Activated B cell treated with CpG ODN at 0.5 μM for 24 hours (primary cell): Measurements from ENCODE around the gene BFAR. TPM values are rescaled to one million over a fixed set of nuclear protein-coding genes. Genes with fewer than 3 reads are reported as not detected.

Source experiments
- ATAC-seq: fragments of 200-7000 bp; cut with Tn5 transposase; one replicate; pipeline ENCODE4 v1.10.0; 2021; ENCODE audit warnings: low read depth, mild to moderate bottlenecking, moderate library complexity
- CTCF ChIA-PET: fragments of 350-600 bp; sonication (Branson Sonifier 250); formaldehyde crosslinking; loops from one replicate; lab custom pipeline; 2021; ENCODE audit warnings: antibody characterized with exemption; lab: Charles Lee
- POLR2A ChIA-PET: fragments of 350-600 bp; sonication (Branson Sonifier 250); formaldehyde crosslinking; loops from one replicate; lab custom pipeline; 2021; ENCODE audit warnings: antibody characterized with exemption; lab: Charles Lee
- DNase-seq: peaks from one replicate; pipeline ENCODE4 v3.0.0; 2022
- H3K27ac Mint-ChIP-seq: one replicate; pipeline ENCODE4 v1.8.0; 2020; ENCODE audit warnings: mixed read lengths
- H3K27me3 Mint-ChIP-seq: one replicate; pipeline ENCODE4 v1.8.0; 2021; ENCODE audit warnings: mixed read lengths
- H3K36me3 Mint-ChIP-seq: one replicate; pipeline ENCODE4 v1.8.0; 2021; ENCODE audit warnings: low read depth, mixed read lengths
- H3K4me1 Mint-ChIP-seq: one replicate; pipeline ENCODE4 v1.8.0; 2021; ENCODE audit warnings: mixed read lengths
- H3K4me3 Mint-ChIP-seq: one replicate; pipeline ENCODE4 v1.8.0; 2020; ENCODE audit warnings: mild to moderate bottlenecking, mixed read lengths
- H3K9me3 Mint-ChIP-seq: one replicate; pipeline ENCODE4 v1.8.0; 2020; ENCODE audit warnings: mixed read lengths
- CTCF ChIP-seq: fragments of 200-600 bp; IDR thresholded peaks from one replicate; pipeline ENCODE4 v1.8.0; 2022; ENCODE audit warnings: antibody characterized with exemption, mild to moderate bottlenecking
- intact Hi-C: fragments of 100-400 bp; cut with micrococcal nuclease; formaldehyde crosslinking; loops from one replicate; pipeline ENCODE4 v1.15.1; 2024
- total RNA-seq: library from RNA; stranded (reverse); gene quantifications from 2 replicates; pipeline ENCODE4 v1.2.3, GENCODE V29; 2022

Gene BFAR
- total RNA-seq, result 54.9 and 68.2 TPM in 2 replicates

GRCh38 chr16:14632693-14633569 lies at the start of gene BFAR:
TSS of gene BFAR (plus strand) at chr16:14632951. CDS start at chr16:14644347, 11,396 bp downstream.
- Mint-ChIP-seq H3K27me3 (no peaks in the 10 kb centered on the region), H3K36me3 (peaks cover 39% of the 10 kb centered on the region), H3K4me1 (peaks cover 64% of the 10 kb centered on the region), H3K27ac (peak within 1 kb of the TSS; percentile 97), H3K9me3 (peaks cover 3% of the 10 kb centered on the region), H3K4me3 (peak within 1 kb of the TSS; percentile 100)
- no peak for TF ChIP-seq CTCF
- peak; percentile 77 for ATAC-seq
- ChIA-PET POLR2A (interaction anchor here (0.6 to 1.3 kb wide), 9 partner anchors 16 to 1010 kb away, joined by 3 to 6 read pairs (median 4); partner anchors contain the start of gene ERCC4), CTCF (interaction anchor here (0.7 kb wide), 1 partner anchor 10 kb away, joined by 3 read pairs; no protein-coding TSS in a partner anchor)
- intact Hi-C loops, result loop anchor here (1.0 to 10.0 kb wide), 4 partner anchors 26 to 1009 kb away; partner anchors contain the start of genes MARF1 and RRN3
- peak; percentile 99 for DNase-seq

- H3K36me3 Mint-ChIP-seq, result peaks cover 74% of the 10 kb centered on the region
- no peak overlapping the region for H3K27ac Mint-ChIP-seq
- POLR2A ChIA-PET, result no interaction called here
Measured at GRCh38 chr16:14585287-14585686, 47.5 kb upstream of the BFAR start.

GRCh38 chr16:14586637-14587305 lies 46.0 kb upstream of the BFAR start:
- ChIA-PET CTCF (interaction anchor here (1.7 kb wide), 1 partner anchor 337 kb away, joined by 5 read pairs; no protein-coding TSS in a partner anchor), POLR2A (interaction anchor here (1.2 kb wide), 1 partner anchor 44 kb away, joined by 4 read pairs; no protein-coding TSS in a partner anchor)
- H3K4me3 Mint-ChIP-seq, result no peak overlapping the region
- peaks cover 70% of the 10 kb centered on the region for H3K36me3 Mint-ChIP-seq
- no peak for DNase-seq
- no peaks in the 10 kb centered on the region for H3K9me3 Mint-ChIP-seq
- ATAC-seq, result no peak
- no peak overlapping the region for H3K27ac Mint-ChIP-seq
- TF ChIP-seq CTCF, result no peak
- H3K27me3 Mint-ChIP-seq, result no peaks in the 10 kb centered on the region
- peaks cover 14% of the 10 kb centered on the region for H3K4me1 Mint-ChIP-seq
- intact Hi-C loops, result no loop called here

More at GRCh38 chr16:14585287-14585686, 47.5 kb upstream of the BFAR start:
- DNase-seq (no peak), ATAC-seq (no peak)
- H3K27me3 Mint-ChIP-seq, result no peaks in the 10 kb centered on the region
- intact Hi-C loops, result no loop called here
- H3K4me3 Mint-ChIP-seq, result no peak overlapping the region
- peaks cover 14% of the 10 kb centered on the region for H3K4me1 Mint-ChIP-seq
- CTCF ChIA-PET, result no interaction called here
- H3K9me3 Mint-ChIP-seq, result no peaks in the 10 kb centered on the region
- no peak for TF ChIP-seq CTCF

GRCh38 chr16:14600164-14600563 lies 32.6 kb upstream of the BFAR start:
- peak; percentile 49 for TF ChIP-seq CTCF
- Mint-ChIP-seq H3K36me3 (peaks cover 71% of the 10 kb centered on the region), H3K4me3 (no peak overlapping the region), H3K4me1 (no peaks in the 10 kb centered on the region), H3K9me3 (no peaks in the 10 kb centered on the region), H3K27me3 (no peaks in the 10 kb centered on the region), H3K27ac (no peak overlapping the region)
- POLR2A ChIA-PET, result interaction anchor here (0.7 to 1.1 kb wide), 3 partner anchors 8 to 314 kb away, joined by 3 read pairs; no protein-coding TSS in a partner anchor
- CTCF ChIA-PET, result interaction anchor here (0.9 to 2.9 kb wide), 4 partner anchors 27 to 680 kb away, joined by 3 to 13 read pairs (median 3); partner anchors contain the start of gene ERCC4
- DNase-seq, result no peak
- no peak for ATAC-seq
- intact Hi-C loops, result loop anchor here (1.0 to 10.0 kb wide), 3 partner anchors 300 to 675 kb away; partner anchors contain the start of gene ERCC4
